ENCODE data around the gene WEE2.
A peak's percentile ranks its signal among the peaks of the same experiment; 100 is the strongest.
"Not testable (repeated sequence)": the region's sequence is repeated elsewhere in the genome, so short reads cannot be mapped to it uniquely, and the experiment has no call there.

WEE2 gene

DNA sequence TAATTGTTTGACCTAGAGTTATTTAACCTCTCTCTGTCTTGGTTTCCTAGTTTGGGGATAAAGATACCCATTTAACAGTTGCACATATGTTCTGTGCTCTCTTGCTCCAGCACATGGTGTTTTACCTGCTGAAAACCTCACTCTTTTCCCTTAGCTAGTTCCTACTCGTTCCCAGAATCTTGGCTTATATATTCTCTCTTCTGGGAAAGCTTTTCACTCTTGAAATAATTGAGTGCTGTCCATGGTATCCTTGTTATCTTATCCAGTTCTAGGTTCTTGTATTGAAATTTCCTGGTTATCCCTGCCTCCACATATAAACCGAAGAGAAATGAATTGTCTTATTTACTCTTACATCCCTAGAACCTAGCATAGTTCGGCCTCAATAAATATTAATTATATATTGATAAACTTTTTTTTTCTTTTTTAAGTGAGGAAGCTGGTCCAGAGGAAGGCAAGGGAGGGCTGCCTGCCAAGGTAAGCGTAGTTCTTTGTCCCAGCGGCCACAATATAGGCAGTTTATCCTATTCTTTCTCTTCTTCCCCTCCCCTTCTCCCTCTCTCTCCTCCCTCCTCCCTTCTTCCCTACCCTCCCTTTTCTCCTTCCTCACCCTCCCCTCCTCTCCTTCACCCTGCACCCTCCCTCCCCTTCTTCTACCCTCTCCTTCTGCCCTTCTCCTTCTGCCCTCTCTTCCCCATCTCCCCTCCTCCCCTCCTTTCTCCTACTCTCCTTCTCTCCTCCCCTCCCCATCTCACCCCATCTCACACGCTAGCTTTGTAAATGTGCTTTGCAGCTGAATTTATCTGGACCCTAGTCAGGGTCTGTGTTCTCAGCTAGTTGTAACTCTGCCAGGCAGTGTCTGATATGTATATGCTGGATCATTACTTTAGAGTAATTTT, 7.9 kb downstream of the WEE2 start:
- DNase-seq = no peak

DNA sequence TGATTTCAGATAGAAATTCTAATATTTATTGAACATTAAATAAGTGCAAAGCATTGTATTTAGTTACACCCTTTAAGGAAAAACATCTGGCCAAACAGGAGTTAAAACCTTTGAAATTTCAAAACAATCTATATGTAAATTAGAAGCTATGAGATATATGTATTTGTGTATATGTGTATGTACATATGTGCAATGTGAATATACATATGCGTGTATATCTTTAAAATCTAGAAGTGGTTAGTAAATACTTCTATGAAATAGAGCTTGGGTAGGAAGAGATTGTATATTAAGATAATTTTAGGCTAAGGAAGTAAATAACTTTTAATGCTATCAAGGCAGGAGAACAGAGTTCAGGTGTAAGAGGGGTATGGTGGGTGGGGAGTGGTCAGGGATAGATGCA, 9.3 kb downstream of the WEE2 start:
- no peak for DNase-seq

DNA sequence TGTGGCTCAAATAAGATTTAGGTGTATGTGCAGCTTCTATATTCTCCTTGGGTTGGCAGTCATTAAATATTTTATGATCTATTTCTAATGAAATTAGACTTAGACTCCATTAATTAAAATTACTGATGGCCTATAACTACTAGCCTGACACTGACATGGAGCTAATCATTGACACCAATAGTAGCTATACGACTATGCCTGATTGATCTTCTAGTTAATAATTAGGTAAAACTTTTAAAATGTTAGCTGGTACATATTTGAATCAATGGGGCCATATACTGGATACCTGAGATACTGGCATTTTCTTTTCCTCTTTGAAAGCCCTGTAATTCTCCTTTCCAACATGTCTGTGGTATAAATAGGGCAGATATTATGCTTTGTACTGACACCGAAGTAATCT, 14.4 kb downstream of the WEE2 start:
- DNase-seq = no peak

- DNase-seq = no peak
Observed at GRCh38 chr7:141729020-141729419, 20.9 kb downstream of the WEE2 start.

DNA sequence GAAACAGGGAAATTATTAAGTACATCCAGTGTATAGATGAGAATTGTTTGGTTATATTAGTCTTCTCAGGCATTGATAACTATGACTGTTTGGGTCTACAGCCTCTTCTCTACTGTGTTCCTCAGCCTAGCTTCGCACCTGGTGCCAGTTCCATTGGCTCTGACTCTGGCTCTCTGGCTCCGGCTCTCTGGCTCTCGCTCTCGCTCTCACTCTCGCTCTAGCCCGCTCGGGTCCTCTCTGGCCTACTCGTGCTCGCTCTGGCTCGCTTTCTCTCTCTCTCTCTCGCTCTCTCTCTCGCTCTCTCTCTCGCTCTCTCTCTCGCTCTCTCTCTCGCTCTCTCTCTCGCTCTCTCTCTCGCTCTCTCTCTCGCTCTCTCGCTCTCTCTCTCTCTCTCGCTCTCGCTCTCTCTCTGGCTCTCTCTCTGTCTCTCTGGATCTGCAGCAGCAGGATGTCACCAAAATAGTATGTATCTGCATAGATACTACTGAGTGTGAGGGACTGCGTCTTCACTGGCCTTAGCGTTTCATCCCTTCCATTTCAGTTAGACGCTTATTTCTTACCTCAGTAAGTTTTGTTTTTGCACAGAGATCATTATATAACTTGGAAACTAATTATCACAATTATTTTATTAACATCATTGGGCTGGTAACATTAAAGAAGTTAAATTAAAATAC, 23.5 kb downstream of the WEE2 start:
- DNase-seq = no peak

DNA sequence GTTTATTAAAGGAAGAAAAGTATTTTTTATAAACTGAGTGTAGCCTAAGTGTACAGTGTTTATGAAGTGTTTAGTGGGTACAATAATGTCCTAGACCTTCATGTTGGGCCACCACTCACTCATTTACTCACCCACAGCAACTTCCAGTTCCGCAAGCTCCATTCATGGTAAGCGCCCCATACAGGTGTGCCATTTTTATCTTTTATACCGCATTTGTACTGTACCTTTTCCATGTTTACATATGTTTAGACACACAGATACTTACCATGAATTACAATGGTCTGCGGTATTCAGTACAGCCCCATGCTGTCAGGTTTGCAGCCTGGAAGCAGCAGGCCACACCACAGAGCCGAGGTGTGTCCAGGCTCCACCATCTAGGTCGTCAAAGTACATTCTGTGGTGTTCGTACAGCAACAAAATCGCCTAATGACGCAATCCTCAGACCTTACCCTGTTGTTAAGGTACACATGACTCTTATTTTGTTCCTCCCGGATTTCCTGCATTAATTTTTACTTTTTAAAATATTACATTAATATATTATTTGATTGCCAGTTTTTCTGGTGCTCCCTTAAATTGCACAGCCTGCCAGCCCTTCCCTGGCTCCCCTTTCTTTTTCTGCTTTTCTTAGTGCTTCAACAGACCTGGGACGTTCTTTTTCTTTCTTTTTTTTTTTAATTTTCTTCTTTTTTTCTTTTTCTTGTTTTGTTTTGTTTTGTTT, 29.1 kb downstream of the WEE2 start:
- no peak for DNase-seq

DNA sequence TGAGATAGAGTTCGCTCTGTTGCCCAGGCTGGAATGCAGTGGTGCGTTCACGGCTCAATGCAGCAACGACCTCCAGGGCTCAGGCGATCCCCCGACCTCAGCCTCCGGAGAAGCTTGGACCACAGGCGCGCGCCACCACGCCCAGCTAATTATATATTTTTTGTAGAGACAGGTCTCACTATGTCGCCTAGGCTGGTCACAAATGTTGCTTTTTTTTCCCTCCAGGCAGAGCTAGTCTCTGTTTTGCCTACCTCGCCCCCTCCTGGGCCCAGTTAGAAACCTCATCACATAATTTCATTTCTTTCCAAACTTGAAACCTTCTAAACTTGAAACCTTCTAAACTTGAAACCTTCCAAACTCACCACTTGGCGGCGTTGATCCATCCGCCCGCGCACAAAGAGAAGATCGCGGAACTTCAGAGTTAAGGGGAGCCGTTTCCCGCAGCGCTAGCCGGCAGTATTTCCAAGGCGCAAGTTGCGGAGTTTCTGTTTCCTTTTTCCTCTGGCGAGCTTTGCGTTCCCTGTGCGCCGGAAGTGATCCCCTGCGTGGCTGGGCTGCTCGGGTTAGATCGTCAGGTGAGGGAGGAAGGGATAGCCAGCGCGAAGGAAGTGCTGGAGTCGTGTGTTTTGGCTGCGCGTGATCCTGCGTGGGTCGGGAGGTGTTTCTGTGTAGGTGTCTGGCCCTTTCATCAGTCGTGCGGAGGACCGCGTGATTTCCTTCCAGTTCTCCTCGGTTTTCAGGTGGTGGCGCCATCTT, 29.9 kb downstream of the WEE2 start, which contains the start of gene SSBP1:
Gene SSBP1 (plus strand): TSS at position 523 of the 756 bp plus-strand sequence. CDS start 809 bp downstream, outside the sequence.
- peak; percentile 98 for DNase-seq

GRCh38 chr7:141738592-141739013, 30.4 kb downstream of the WEE2 start:
- no peak for DNase-seq

DNA sequence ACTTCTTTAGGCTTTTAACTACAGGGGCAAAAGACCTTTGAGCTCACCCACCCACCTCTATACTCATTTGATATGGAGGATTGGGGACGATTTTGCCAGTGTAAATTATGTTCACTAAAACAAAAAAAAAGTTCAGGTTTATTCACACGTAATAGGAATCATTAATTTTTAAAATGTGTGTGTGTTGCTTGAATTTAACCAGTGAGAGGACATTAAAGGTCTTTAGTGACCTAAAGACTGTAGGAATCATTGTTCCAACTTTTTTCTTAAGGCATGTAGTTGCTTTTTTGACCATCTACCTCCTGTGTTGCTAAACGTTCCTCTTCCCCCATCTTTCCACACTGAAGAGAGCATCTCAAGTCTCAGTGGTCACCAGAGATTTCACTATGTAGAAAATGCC, 31.1 kb downstream of the WEE2 start:
- no peak for DNase-seq

DNA sequence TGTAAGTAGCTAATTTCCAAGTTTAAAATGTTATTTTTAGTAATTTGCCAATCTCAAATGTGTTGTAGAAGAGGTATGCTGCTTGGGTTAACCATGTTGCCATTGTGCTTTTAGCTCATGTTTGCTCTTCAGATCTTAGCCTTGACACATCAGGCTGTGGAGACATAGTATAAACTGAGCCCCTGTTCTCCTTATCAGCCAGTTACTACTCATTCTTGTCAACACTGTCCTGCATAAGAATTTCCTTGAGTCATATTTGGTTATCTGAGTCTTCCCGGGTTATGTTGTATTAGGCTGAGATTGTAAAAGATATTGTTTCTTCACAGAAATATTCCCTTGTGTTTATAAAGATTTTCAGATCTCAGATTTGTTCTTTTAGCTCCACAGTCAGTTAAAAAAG, 34.1 kb downstream of the WEE2 start:
- DNase-seq = no peak

GRCh38 chr7:141744131-141744530, 36.0 kb downstream of the WEE2 start:
- no peak for DNase-seq

DNA sequence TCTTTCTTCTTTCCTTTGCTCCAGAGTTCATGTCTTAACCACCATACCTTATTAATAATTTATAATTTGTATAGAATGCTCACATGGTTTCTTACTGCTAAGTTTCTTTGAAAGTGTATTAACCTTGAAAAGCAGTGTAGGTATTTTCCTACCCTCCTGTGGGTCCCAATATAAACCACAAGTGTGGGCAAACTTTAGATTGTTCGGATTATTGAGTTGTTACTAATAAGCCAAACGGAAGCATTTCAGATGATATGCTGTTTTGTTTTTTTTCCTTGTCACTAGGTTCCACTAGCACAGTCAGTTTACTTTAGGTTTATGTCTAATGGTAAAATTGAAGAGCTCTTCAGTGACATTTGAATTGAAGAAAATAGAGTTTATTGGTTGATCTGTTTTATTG, 40.2 kb downstream of the WEE2 start:
- no peak for DNase-seq

- peak; percentile 14 for DNase-seq
Observed at GRCh38 chr7:141751904-141752303, 43.8 kb downstream of the WEE2 start.

DNA sequence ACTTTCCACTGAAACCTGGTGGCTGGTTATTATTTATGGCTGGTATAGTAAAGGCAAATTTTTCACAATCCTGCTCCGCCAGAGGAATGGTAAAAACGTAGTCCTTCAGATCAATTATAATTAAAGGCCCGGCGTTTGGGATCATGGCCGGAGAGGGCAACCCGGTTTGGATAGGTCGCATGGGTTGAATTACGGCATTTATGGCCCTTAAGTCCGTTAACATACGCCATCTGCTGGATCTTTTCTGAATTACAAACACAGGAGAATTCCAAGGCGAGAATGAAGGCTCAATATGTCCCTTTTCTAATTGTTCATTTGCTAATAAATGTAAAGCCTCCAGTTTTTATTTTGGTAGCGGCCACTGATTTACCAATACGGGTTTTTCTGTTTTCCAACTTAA, 44.5 kb downstream of the WEE2 start:
- no peak for DNase-seq

DNA sequence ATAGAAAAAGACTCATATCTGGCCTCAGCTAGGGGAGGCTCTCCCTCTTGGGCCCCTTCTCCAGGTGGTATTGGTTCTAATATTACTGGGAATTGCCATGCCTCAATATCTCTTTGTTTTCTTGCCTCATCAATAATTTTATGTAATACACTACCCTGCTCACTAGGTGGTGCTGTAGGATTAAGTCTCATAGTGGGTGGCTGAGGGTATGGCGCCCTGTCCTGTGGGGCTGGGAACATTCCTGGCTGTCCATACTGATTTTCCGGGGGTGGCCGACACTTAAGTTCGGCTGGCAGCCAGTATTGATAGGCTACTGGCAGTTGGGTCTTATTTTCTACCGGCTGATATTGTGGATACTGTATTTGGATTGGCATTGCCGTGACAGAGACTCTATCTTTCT, 46.8 kb downstream of the WEE2 start:
- no peak for DNase-seq

- DNase-seq = no peak
Observed at GRCh38 chr7:141763797-141764196, 55.6 kb downstream of the WEE2 start, which contains the start of gene TAS2R3. TAS2R3 (plus strand) TSS chr7:141764097; CDS start chr7:141764159, 62 bp downstream.

DNA sequence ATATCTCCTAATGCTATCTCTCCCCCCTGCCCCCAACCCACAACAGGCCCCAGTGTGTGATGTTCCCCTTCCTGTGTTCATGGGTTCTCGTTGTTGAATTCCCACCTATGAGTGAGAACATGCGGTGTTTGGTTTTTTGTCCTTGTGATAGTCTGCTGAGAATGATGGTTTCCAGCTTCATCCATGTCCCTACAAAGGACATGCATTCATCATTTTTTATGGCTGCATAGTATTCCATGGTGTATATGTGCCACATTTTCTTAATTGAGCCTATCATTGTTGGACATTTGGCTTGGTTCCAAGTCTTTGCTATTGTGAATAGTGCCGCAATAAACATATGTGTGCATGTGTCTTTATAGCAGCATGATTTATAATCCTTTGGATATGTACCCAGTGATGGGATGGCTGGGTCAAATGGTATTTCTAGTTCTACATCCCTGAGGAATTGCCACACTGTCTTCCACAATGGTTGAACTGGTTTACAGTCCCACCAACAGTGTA, 62.0 kb downstream of the WEE2 start:
- not testable (repeated sequence) for DNase-seq

- no peak for DNase-seq
Observed at GRCh38 chr7:141776374-141776773, 68.2 kb downstream of the WEE2 start, which contains the start of gene TAS2R4. TAS2R4 (plus strand) TSS chr7:141776674; CDS start chr7:141778489, 1,815 bp downstream.

Data from eye (tissue), 1 donor.